DOHH2 (cell line): Measurements from ENCODE around the gene RPS16.

Source experiments
- H3F3A ChIP-seq: fragments of 200-600 bp; sonication (generic), shearing (Covaris generic); 2 replicates; pipeline ENCODE4 v1.6.0; 2016; ENCODE audit warnings: antibody characterized with exemption, mild to moderate bottlenecking; ENCODE audit not compliant: control insufficient read depth, insufficient read depth
- H3K27ac ChIP-seq: fragments of 200-600 bp; sonication (generic); 2 replicates; pipeline ENCODE4 v1.5.1; 2014; ENCODE audit warnings: low read depth, mild to moderate bottlenecking, low read length, moderate library complexity
- H3K27me3 ChIP-seq: fragments of 200-600 bp; sonication (generic); 2 replicates; pipeline ENCODE4 v1.6.1; 2014; ENCODE audit warnings: mild to moderate bottlenecking, low read length, mixed read lengths; ENCODE audit not compliant: control insufficient read depth
- H3K36me3 ChIP-seq: fragments of 200-600 bp; sonication (generic); 2 replicates; pipeline ENCODE4 v1.6.1; 2014; ENCODE audit warnings: mild to moderate bottlenecking, low read length, moderate library complexity, mixed read lengths; ENCODE audit not compliant: control insufficient read depth
- H3K4me1 ChIP-seq: fragments of 200-600 bp; sonication (generic); 2 replicates; pipeline ENCODE4 v1.6.1; 2014; ENCODE audit warnings: mild to moderate bottlenecking, low read length, mixed read lengths; ENCODE audit not compliant: control insufficient read depth
- H3K4me2 ChIP-seq: fragments of 200-600 bp; sonication (generic); 2 replicates; pipeline ENCODE4 v1.6.0; 2014; ENCODE audit warnings: mild to moderate bottlenecking, low read length, moderate library complexity
- H3K4me3 ChIP-seq: fragments of 200-600 bp; sonication (generic); 2 replicates; pipeline ENCODE4 v1.5.1; 2014; ENCODE audit warnings: mild to moderate bottlenecking, low read length, mixed read lengths
- H3K79me2 ChIP-seq: fragments of 200-600 bp; sonication (generic); 2 replicates; pipeline ENCODE4 v1.6.1; 2014; ENCODE audit warnings: mild to moderate bottlenecking, low read length, mixed read lengths; ENCODE audit not compliant: control insufficient read depth
- H3K9me2 ChIP-seq: fragments of 200-600 bp; sonication (generic); replicated peaks from 2 replicates; pipeline ENCODE4 v1.6.1; 2014; ENCODE audit warnings: mild to moderate bottlenecking, low read length, mixed read lengths; ENCODE audit not compliant: control insufficient read depth
- H3K9me3 ChIP-seq: fragments of 200-600 bp; sonication (generic); 2 replicates; pipeline ENCODE4 v1.6.1; 2014; ENCODE audit warnings: antibody characterized with exemption, low read length, mixed read lengths; ENCODE audit not compliant: control insufficient read depth, insufficient read depth
- H4K20me1 ChIP-seq: fragments of 200-600 bp; sonication (generic); 2 replicates; pipeline ENCODE4 v1.6.0; 2014; ENCODE audit warnings: low read depth, mild to moderate bottlenecking, antibody characterized with exemption, low read length, moderate library complexity; ENCODE audit not compliant: control insufficient read depth, insufficient read depth
- EZH2phosphoT487 ChIP-seq: fragments of 200-600 bp; sonication (generic); IDR thresholded peaks from 2 replicates; pipeline ENCODE4 v1.6.1; 2017; ENCODE audit warnings: borderline replicate concordance, mild to moderate bottlenecking, antibody characterized with exemption, low read length, moderate library complexity, mixed read lengths
- TF ChIP-seq, protein P1 (sequence below): fragments of 200-600 bp; sonication (generic); IDR thresholded peaks from one replicate; pipeline ENCODE4 v1.5.1; 2014; ENCODE audit warnings: antibody characterized with exemption, mild to moderate bottlenecking, low read depth, low read length; ENCODE audit not compliant: poor library complexity, severe bottlenecking

The RPS16 gene

GRCh38 chr19:39472746-39473442, 37.1 kb upstream of the RPS16 start:
- Histone ChIP-seq H3K27me3 (no peaks in the 10 kb centered on the region), H3K4me1 (no peaks in the 10 kb centered on the region), H3F3A (no peaks in the 10 kb centered on the region), H3K4me2 (no peak overlapping the region), H3K4me3 (no peak overlapping the region), H3K9me2 (no peaks in the 10 kb centered on the region), H4K20me1 (no peaks in the 10 kb centered on the region), H3K36me3 (peaks cover 85% of the 10 kb centered on the region), H3K9me3 (no peaks in the 10 kb centered on the region), H3K79me2 (no peaks in the 10 kb centered on the region), H3K27ac (no peak overlapping the region)
- no peak for TF ChIP-seq EZH2phosphoT487

GRCh38 chr19:39471756-39472536, 36.2 kb upstream of the RPS16 start:
- peaks cover 91% of the 10 kb centered on the region for H3K36me3 ChIP-seq
- H3K27me3 ChIP-seq: no peaks in the 10 kb centered on the region
- no peaks in the 10 kb centered on the region for H4K20me1 ChIP-seq
- H3F3A ChIP-seq: no peaks in the 10 kb centered on the region
- TF ChIP-seq, protein P1, sequence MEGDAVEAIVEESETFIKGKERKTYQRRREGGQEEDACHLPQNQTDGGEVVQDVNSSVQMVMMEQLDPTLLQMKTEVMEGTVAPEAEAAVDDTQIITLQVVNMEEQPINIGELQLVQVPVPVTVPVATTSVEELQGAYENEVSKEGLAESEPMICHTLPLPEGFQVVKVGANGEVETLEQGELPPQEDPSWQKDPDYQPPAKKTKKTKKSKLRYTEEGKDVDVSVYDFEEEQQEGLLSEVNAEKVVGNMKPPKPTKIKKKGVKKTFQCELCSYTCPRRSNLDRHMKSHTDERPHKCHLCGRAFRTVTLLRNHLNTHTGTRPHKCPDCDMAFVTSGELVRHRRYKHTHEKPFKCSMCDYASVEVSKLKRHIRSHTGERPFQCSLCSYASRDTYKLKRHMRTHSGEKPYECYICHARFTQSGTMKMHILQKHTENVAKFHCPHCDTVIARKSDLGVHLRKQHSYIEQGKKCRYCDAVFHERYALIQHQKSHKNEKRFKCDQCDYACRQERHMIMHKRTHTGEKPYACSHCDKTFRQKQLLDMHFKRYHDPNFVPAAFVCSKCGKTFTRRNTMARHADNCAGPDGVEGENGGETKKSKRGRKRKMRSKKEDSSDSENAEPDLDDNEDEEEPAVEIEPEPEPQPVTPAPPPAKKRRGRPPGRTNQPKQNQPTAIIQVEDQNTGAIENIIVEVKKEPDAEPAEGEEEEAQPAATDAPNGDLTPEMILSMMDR: no peak
- no peak for TF ChIP-seq EZH2phosphoT487
- no peaks in the 10 kb centered on the region for H3K9me2 ChIP-seq
- no peak overlapping the region for H3K4me3 ChIP-seq
- no peak overlapping the region for H3K27ac ChIP-seq
- no peak overlapping the region for H3K4me2 ChIP-seq
- no peaks in the 10 kb centered on the region for H3K9me3 ChIP-seq
- H3K79me2 ChIP-seq: no peaks in the 10 kb centered on the region
- no peaks in the 10 kb centered on the region for H3K4me1 ChIP-seq

DNA sequence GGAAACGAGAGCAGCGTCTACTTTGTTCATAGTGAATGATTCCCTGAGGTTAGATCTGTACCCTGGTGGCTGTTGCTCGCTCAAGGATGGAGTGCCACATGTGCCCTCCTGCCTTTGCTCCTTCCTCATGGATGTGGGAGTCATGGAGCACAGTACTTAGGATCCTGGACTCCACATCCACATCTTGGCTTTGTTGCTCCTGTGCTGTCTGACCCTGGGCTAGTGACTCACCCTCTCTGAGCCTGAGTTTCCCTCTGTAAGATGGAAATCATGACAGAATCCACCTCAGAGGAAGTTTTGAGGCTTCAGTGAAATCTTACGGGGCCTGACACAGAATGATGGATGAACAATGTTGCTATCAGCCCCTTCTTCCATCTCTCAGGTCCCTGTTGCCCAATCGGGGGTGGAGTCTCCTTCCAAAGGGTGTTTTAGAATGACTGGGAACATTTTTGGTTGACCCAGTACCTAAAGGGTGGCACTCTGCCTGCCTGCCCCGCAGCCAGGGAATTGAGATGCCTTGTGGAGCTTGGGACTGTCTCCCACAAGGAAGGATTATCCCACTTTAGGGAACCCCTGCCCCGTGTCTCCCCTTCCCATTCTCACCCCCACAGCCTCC, 35.1 kb upstream of the RPS16 start:
- Histone ChIP-seq H3K4me3 (no peak overlapping the region), H3K27ac (no peak overlapping the region), H3F3A (no peaks in the 10 kb centered on the region), H3K4me1 (no peaks in the 10 kb centered on the region), H3K9me3 (no peaks in the 10 kb centered on the region), H4K20me1 (no peaks in the 10 kb centered on the region), H3K79me2 (no peaks in the 10 kb centered on the region), H3K4me2 (no peak overlapping the region), H3K36me3 (peaks cover 91% of the 10 kb centered on the region), H3K9me2 (no peaks in the 10 kb centered on the region), H3K27me3 (no peaks in the 10 kb centered on the region)
- no peak for TF ChIP-seq EZH2phosphoT487
- TF ChIP-seq, protein P1: no peak
